DOHH2 (cell line): ENCODE measurements around the gene ACBD5.

Source experiments
- CTCF ChIP-seq: fragments of 200-600 bp; sonication (generic); IDR thresholded peaks from one replicate; pipeline ENCODE4 v1.5.1; 2014; ENCODE audit warnings: antibody characterized with exemption, mild to moderate bottlenecking, low read depth, low read length; ENCODE audit not compliant: poor library complexity, severe bottlenecking
- EZH2phosphoT487 ChIP-seq: fragments of 200-600 bp; sonication (generic); IDR thresholded peaks from 2 replicates; pipeline ENCODE4 v1.6.1; 2017; ENCODE audit warnings: borderline replicate concordance, mild to moderate bottlenecking, antibody characterized with exemption, low read length, moderate library complexity, mixed read lengths

GRCh38 chr10:27153845-27154193 lies 86.8 kb downstream of the ACBD5 start:
- TF ChIP-seq CTCF (no peak), EZH2phosphoT487 (no peak)
